GM10248 (cell line): ENCODE measurements around the gene PRKCA.

ENCODE experiments used
- CTCF ChIA-PET: fragments of 300-600 bp; sonication (Branson Sonifier 250); formaldehyde crosslinking; extraction: SDS; loops from one replicate; lab custom pipeline; 2021; ENCODE audit warnings: antibody characterized with exemption; lab: Yijun Ruan, JAX
- POLR2A ChIA-PET: fragments of 350-650 bp; sonication (Branson Sonifier 250); formaldehyde crosslinking; extraction: SDS; loops from one replicate; lab custom pipeline; 2020; ENCODE audit warnings: antibody characterized with exemption; lab: Yijun Ruan, JAX
- DNase-seq: peaks from one replicate; pipeline ENCODE4 v3.0.0; 2012; ENCODE audit errors: extremely low spot score
- TF ChIP-seq, protein P1 (sequence below): IDR thresholded peaks from 2 replicates; pipeline ENCODE4 v1.5.1; 2012; ENCODE audit warnings: mild to moderate bottlenecking, low read depth; ENCODE audit errors: extremely low read depth, missing control alignments, control extremely low read depth

The PRKCA gene

DNA sequence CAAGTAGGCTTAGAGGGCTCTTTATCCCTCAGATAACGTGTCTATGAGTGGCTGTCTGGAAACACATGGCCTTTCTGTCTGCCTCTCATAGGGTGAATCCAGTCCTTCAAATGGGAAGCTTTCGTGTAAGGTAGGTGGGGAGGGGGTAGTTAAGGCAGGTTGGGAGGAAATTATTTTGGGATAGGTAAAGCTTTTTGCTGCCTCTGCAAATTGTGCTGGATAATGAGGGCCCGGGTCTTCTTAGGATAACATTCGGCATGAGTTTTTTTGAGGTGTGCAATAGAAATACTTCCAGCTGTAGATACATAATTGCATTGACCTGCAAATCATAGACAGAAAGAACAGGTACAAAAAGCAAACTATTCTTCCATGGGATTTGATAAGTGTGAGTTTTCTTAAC is 189.7 kb downstream of the PRKCA start:
- CTCF ChIA-PET, result no interaction called here
- TF ChIP-seq, protein P1, sequence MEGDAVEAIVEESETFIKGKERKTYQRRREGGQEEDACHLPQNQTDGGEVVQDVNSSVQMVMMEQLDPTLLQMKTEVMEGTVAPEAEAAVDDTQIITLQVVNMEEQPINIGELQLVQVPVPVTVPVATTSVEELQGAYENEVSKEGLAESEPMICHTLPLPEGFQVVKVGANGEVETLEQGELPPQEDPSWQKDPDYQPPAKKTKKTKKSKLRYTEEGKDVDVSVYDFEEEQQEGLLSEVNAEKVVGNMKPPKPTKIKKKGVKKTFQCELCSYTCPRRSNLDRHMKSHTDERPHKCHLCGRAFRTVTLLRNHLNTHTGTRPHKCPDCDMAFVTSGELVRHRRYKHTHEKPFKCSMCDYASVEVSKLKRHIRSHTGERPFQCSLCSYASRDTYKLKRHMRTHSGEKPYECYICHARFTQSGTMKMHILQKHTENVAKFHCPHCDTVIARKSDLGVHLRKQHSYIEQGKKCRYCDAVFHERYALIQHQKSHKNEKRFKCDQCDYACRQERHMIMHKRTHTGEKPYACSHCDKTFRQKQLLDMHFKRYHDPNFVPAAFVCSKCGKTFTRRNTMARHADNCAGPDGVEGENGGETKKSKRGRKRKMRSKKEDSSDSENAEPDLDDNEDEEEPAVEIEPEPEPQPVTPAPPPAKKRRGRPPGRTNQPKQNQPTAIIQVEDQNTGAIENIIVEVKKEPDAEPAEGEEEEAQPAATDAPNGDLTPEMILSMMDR, result no peak
- no peak for DNase-seq
- POLR2A ChIA-PET, result no interaction called here

DNA sequence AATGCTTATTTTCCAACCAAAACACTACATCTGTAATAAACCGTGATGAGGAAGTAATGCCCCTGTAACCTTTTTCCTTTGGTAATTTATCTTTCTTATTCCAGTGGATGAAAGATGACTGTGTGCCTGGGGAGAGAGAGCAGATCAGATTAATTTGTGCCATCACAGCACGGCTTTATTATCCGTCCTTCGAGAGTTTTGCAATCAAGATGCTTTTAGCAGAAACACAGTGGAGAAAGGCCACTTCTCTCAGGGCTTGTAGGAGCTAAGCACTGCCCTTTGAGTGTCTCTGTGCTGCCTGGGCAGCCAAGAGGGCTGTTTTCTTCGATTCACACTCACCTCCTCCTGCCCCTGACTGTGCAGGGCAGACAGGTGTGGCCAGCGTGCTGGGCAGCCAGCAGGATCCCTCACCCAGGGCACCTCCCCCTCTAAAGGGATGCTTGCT is 190.2 kb downstream of the PRKCA start:
- TF ChIP-seq, protein P1, result no peak
- no peak for DNase-seq
- ChIA-PET POLR2A (interaction anchor here (0.5 kb wide), 1 partner anchor 12 kb away, joined by 3 read pairs; no protein-coding TSS in a partner anchor), CTCF (interaction anchor here (1.3 kb wide), 1 partner anchor 12 kb away, joined by 3 read pairs; no protein-coding TSS in a partner anchor)

DNA sequence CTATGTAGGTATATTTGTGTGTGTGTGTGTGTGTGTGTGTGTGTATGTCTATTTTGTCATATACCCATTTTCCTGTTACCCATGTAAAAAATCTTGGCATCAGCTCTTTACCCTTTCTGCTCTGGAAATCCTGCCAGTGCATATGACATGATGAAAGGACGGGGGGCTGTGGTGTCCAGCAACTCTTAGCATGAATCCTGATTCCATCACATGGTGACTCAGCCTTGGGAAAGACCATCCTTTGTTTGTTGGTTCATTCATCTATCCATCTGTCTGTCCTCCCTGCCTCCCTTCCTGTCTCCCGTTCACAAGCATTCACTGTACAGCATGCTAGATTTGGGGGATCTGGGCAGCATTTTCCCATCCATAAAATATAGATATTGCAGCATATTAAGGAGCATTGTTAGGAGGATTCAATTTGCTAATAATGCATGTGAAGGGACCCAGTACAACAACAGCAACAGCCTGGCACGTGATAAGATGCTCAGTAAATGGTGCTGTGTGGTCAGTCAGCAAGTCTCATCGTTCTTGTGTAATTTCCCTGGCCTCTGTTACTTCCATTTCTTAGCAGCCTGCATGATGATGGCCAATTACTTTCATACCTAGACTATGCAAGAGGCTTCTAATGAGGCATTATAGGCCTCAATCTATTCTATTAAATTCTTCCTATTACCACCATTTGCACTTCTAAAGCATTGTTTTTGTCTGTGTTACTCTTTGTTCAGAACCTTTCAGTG is 191.0 kb downstream of the PRKCA start:
- ChIA-PET POLR2A (interaction anchor here (0.5 kb wide), 1 partner anchor 11 kb away, joined by 3 read pairs; no protein-coding TSS in a partner anchor), CTCF (interaction anchor here (1.3 kb wide), 1 partner anchor 13 kb away, joined by 3 read pairs; no protein-coding TSS in a partner anchor)
- TF ChIP-seq, protein P1, result no peak
- no peak for DNase-seq

DNA sequence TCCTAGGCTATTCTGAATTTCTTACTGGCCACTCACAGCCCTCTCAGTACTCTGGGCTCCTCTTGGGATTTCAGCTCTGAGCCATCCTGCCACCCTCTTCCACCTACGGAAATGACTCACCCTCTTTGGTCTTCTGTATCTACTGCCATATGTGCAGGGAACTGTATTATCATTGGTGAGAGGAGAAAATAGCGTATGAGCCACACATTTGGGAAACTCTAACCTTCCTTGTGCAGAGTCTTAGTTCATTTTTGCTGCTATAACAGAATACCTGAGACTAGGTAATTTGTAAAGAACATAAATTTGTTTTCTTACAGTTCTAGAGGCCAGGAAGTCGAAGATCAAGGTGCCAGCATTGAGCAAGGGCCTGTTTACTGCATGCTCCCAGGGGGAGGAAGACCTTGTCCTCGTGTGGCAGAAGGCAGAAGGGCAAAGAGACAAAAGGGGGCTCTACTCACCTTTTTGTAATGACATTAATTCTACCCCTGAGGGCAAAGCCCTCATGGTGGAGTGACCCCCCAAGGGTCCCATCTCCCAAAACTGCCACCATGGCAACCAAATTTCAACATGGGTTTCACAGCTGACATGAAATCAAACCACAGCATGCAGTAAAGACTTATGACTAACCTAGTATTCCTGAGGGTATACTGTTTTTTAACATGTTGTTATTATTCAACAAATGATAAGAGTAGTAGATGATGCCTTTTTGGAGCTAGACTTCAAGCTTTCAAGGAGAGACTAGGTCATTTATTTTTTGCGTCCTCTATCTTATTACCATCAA is 191.8 kb downstream of the PRKCA start:
- ChIA-PET CTCF (interaction anchor here (0.7 kb wide), 1 partner anchor 9 kb away, joined by 3 read pairs; no protein-coding TSS in a partner anchor), POLR2A (no interaction called here)
- TF ChIP-seq, protein P1, result no peak
- DNase-seq, result no peak

DNA sequence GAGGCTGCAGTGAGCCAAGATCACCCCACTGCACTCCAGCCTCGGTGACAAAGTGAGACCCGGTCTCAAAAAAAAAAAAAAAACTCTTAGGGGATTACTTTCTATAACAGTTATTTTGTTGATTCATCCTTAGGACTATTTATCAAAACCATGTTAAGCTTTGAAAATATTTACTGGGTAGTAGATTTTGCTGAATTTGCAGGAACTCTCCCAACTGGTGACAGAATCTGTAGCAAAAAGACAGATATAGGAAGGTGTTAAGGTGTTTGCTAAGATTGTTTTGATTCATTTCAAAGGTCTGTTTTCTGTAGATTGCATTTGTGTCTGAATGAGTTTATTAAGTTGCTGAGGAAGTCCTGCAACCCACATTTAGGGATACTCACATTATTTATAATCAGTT is 192.6 kb downstream of the PRKCA start:
- ChIA-PET CTCF (no interaction called here), POLR2A (no interaction called here)
- TF ChIP-seq, protein P1, result no peak
- DNase-seq, result no peak

DNA sequence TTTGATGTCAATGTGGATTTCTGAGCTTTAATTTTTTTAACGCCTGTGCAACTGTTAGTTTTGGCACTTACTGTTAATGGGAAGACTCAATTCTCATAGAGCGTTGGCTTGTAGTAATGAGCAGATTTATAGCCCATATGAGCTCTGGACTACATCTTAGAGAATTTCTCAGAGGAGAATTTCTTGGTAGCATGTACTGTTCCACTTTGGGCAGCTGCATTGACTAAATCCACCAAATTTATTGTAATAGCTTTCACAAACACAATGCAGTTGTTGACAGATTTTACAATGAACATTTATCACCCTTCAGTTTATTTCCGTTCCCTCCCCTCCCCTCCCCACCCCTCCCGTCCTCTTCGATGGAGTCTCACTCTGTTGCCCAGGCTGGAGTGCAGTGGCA is 193.9 kb downstream of the PRKCA start:
- CTCF ChIA-PET, result interaction anchor here (1.4 kb wide), 1 partner anchor 41 kb away, joined by 4 read pairs; no protein-coding TSS in a partner anchor
- POLR2A ChIA-PET, result no interaction called here
- no peak for DNase-seq
- TF ChIP-seq, protein P1, result no peak
